Stimulated activated CD8-positive, alpha-beta memory T cell treated with anti-CD3 and anti-CD28 coated beads, Interleukin-7, amount 100 ng/mL, for 48 hours (primary cell): ENCODE measurements around the gene C1orf35.

Source experiments
- DNase-seq, 2 donors: peaks; one replicate each; pipeline ENCODE4 v3.0.0-alpha.2; 2020; ENCODE audit warnings: low read depth in 1 of 2; ENCODE audit errors: extremely low read depth in 1 of 2

The C1orf35 gene

GRCh38 chr1:228081144-228081543 is 22.0 kb downstream of the C1orf35 start:
- no peak for DNase-seq

GRCh38 chr1:228079601-228080263 is 23.4 kb downstream of the C1orf35 start:
- no peak for DNase-seq

GRCh38 chr1:228079013-228079412 is 24.1 kb downstream of the C1orf35 start:
- no peak for DNase-seq

GRCh38 chr1:228077565-228078330 is 25.4 kb downstream of the C1orf35 start:
- DNase-seq, result no peak

- no peak for DNase-seq
These were observed 26.2 kb downstream of the C1orf35 start for GRCh38 chr1:228076796-228077430.

GRCh38 chr1:228075801-228076271 is 27.3 kb downstream of the C1orf35 start:
- DNase-seq, result no peak

GRCh38 chr1:228074954-228075730 is 28.0 kb downstream of the C1orf35 start:
- no peak for DNase-seq

GRCh38 chr1:228073857-228074545 is 29.1 kb downstream of the C1orf35 start:
- no peak for DNase-seq

GRCh38 chr1:228073061-228073856 is 29.9 kb downstream of the C1orf35 start:
- DNase-seq, result no peak

GRCh38 chr1:228072658-228073043 is 30.5 kb downstream of the C1orf35 start:
- DNase-seq, result no peak

- DNase-seq, result no peak
These were observed 31.1 kb downstream of the C1orf35 start for GRCh38 chr1:228071839-228072657.

GRCh38 chr1:228070851-228071250 is 32.3 kb downstream of the C1orf35 start:
- DNase-seq, result no peak

- DNase-seq, result no peak
These were observed 33.0 kb downstream of the C1orf35 start for GRCh38 chr1:228070173-228070572.

- DNase-seq, result no peak
These were observed 34.8 kb downstream of the C1orf35 start for GRCh38 chr1:228068359-228068758.

GRCh38 chr1:228066891-228067654 is 36.1 kb downstream of the C1orf35 start:
- no peak for DNase-seq

- DNase-seq, result no peak
These were observed 36.7 kb downstream of the C1orf35 start for GRCh38 chr1:228066416-228066815.

- no peak for DNase-seq
These were observed 37.4 kb downstream of the C1orf35 start for GRCh38 chr1:228065543-228066347.
